Smooth muscle cell (in vitro differentiated cells): ENCODE measurements around the gene SIRT7. TPM values are rescaled to one million over a fixed set of nuclear protein-coding genes. Genes with fewer than 3 reads are reported as not detected.

ENCODE experiments used
- DNase-seq: peaks from one replicate; lab custom pipeline; 2025; ENCODE audit not compliant: unreplicated experiment; lab: John Stamatoyannopoulos, UW
- H2AFZ ChIP-seq: fragments of 200-600 bp; sonication (generic); 2 replicates; pipeline ENCODE4 v1.6.0; 2016; ENCODE audit warnings: antibody characterized with exemption, low read depth, mild to moderate bottlenecking
- H3F3A ChIP-seq: fragments of 200-600 bp; sonication (generic); 2 replicates; pipeline ENCODE4 v1.6.0; 2017; ENCODE audit warnings: antibody characterized with exemption, low read depth
- H3K27ac ChIP-seq: fragments of 200-600 bp; sonication (generic); 2 replicates; pipeline ENCODE4 v1.5.1; 2016; ENCODE audit warnings: low read depth, mild to moderate bottlenecking
- H3K27me3 ChIP-seq: fragments of 200-600 bp; sonication (generic); 2 replicates; pipeline ENCODE4 v1.6.1; 2016; ENCODE audit warnings: low read depth, mild to moderate bottlenecking
- H3K36me3 ChIP-seq: fragments of 200-600 bp; sonication (generic); 2 replicates; pipeline ENCODE4 v1.5.1; 2016; ENCODE audit warnings: low read depth
- H3K4me1 ChIP-seq: fragments of 200-600 bp; sonication (generic); 2 replicates; pipeline ENCODE4 v1.5.1; 2016; ENCODE audit warnings: low read depth
- H3K4me2 ChIP-seq: fragments of 200-600 bp; sonication (generic); 2 replicates; pipeline ENCODE4 v1.6.0; 2016; ENCODE audit warnings: mild to moderate bottlenecking
- H3K4me3 ChIP-seq: fragments of 200-600 bp; sonication (generic); 2 replicates; pipeline ENCODE4 v1.5.1; 2016; ENCODE audit warnings: mild to moderate bottlenecking
- H3K79me2 ChIP-seq: fragments of 200-600 bp; sonication (generic); 2 replicates; pipeline ENCODE4 v1.6.0; 2016; ENCODE audit warnings: low read depth, mild to moderate bottlenecking
- H3K9ac ChIP-seq: fragments of 200-600 bp; sonication (generic); 2 replicates; pipeline ENCODE4 v1.6.0; 2016; ENCODE audit warnings: low read depth
- H3K9me3 ChIP-seq: fragments of 200-600 bp; sonication (generic); replicated peaks from 2 replicates; pipeline ENCODE4 v1.5.1; 2016; ENCODE audit warnings: low read depth
- H4K20me1 ChIP-seq: fragments of 200-600 bp; sonication (generic); 2 replicates; pipeline ENCODE4 v1.6.0; 2016; ENCODE audit warnings: low read depth
- WGBS: methylation state at CpG from one replicate; pipeline ENCODE4 v1.1.7; 2016; ENCODE audit warnings: low lambda C conversion rate; 5-methylcytosine and 5-hydroxymethylcytosine counted together
- polyA plus RNA-seq: library from polyadenylated mRNA; unstranded; fragments of >200 nt; fragmentation: Nextera tagmentation; extraction: Ambion mirVana; gene quantifications from 2 replicates; pipeline ENCODE4 v1.2.1, GENCODE V29; 2016
- total RNA-seq: library from RNA; depleted of rRNA; stranded (reverse); fragments of >200 nt; gene quantifications from 2 replicates; pipeline ENCODE4 v1.2.3, GENCODE V29; 2014
- TF ChIP-seq, protein P1 (sequence below): fragments of 200-600 bp; sonication (generic); IDR thresholded peaks from 2 replicates; pipeline ENCODE4 v1.5.1; 2017; ENCODE audit warnings: borderline replicate concordance, mild to moderate bottlenecking, antibody characterized with exemption; ENCODE audit not compliant: insufficient read depth, poor library complexity, severe bottlenecking

The SIRT7 gene
- total and polyA plus RNA-seq, 2 experiments from 2014 or later = 10.1 to 19.9 TPM

GRCh38 chr17:81934098-81934757 is 16.3 kb upstream of the SIRT7 start:
- WGBS = 97% methylated on average over 23 of the region's 23 CpGs
- no peak overlapping the region for H3K9ac ChIP-seq
- peaks cover 8% of the 10 kb centered on the region for H3F3A ChIP-seq
- H2AFZ ChIP-seq = no peak overlapping the region
- no peaks in the 10 kb centered on the region for H3K9me3 ChIP-seq
- H3K79me2 ChIP-seq = peaks cover 20% of the 10 kb centered on the region
- no peak overlapping the region for H3K4me3 ChIP-seq
- H4K20me1 ChIP-seq = peaks cover 35% of the 10 kb centered on the region
- peaks cover 5% of the 10 kb centered on the region for H3K4me1 ChIP-seq
- TF ChIP-seq, protein P1, sequence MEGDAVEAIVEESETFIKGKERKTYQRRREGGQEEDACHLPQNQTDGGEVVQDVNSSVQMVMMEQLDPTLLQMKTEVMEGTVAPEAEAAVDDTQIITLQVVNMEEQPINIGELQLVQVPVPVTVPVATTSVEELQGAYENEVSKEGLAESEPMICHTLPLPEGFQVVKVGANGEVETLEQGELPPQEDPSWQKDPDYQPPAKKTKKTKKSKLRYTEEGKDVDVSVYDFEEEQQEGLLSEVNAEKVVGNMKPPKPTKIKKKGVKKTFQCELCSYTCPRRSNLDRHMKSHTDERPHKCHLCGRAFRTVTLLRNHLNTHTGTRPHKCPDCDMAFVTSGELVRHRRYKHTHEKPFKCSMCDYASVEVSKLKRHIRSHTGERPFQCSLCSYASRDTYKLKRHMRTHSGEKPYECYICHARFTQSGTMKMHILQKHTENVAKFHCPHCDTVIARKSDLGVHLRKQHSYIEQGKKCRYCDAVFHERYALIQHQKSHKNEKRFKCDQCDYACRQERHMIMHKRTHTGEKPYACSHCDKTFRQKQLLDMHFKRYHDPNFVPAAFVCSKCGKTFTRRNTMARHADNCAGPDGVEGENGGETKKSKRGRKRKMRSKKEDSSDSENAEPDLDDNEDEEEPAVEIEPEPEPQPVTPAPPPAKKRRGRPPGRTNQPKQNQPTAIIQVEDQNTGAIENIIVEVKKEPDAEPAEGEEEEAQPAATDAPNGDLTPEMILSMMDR = no peak
- H3K27me3 ChIP-seq = no peaks in the 10 kb centered on the region
- no peak overlapping the region for H3K27ac ChIP-seq
- H3K36me3 ChIP-seq = no peaks in the 10 kb centered on the region
- no peak overlapping the region for H3K4me2 ChIP-seq
- DNase-seq = no peak

DNA sequence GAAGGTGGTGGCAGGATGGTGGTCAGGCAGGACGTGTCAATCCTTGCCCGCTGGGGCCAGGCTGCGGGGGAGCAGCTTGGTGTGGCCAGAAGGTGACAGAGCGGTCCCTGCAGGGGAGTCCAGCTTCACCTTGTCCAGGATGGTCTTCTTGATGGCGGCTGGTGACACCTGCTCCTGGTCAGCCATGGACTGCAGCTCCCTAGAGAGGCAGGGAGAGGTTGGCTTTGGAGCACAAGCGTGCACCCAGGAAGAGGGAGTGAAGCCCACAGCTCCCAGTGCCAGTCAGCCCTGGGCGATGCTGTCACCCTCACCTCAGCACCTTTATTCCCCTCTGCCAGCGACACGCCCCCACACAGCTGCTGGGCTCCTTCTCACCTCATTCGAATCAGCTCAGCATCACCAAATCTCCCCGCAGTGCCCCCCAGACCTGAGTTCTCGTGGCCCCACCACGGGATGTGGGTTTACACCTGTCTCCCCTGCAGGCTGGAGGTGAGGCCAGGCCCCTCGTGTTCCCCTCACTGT is 15.3 kb upstream of the SIRT7 start:
- H3K79me2 ChIP-seq = peaks cover 20% of the 10 kb centered on the region

DNA sequence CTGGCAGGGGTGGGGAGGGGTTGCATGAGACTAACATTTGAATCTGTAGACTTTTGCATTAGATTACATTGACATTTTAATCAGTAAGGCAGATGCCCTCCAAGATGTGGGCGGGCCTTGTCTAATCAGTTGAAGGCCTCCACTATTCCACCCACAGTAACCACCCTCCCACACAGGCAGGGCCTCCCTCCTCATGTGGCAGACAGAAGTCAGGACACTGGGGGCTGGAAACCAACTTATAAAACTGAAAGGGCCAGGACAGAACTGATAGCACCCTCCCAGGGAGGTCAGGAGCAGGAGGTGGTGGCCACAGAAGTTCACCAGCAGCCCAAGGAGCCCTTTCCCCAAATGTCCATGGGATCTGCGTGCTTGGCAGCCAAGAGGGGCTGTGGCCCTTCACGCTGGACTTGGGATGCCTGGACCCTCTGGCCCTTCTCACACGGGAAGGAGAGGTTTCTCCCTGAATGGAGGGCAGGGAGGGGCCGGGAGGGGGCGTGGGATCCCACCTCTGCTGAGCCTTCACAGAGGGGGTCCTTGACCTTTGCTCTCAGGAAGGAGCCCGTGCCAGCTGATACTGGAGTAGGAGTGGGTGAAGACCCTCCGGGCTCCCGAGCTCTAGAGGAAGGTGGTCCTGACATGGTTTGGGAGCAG is 14.5 kb upstream of the SIRT7 start:
- no peak overlapping the region for H2AFZ ChIP-seq
- no peaks in the 10 kb centered on the region for H3K36me3 ChIP-seq
- peaks cover 20% of the 10 kb centered on the region for H3K79me2 ChIP-seq
- H3K27ac ChIP-seq = no peak overlapping the region
- H3K4me3 ChIP-seq = no peak overlapping the region
- H3K4me1 ChIP-seq = peaks cover 9% of the 10 kb centered on the region
- 98% methylated on average over 8 of the region's 9 CpGs for WGBS
- DNase-seq = no peak
- peaks cover 8% of the 10 kb centered on the region for H3F3A ChIP-seq
- H3K9me3 ChIP-seq = no peaks in the 10 kb centered on the region
- H4K20me1 ChIP-seq = peaks cover 35% of the 10 kb centered on the region
- H3K4me2 ChIP-seq = no peak overlapping the region
- TF ChIP-seq, protein P1 = no peak
- no peak overlapping the region for H3K9ac ChIP-seq
- no peaks in the 10 kb centered on the region for H3K27me3 ChIP-seq

More for the DNA sequence above, 15.3 kb upstream of the SIRT7 start:
- Histone ChIP-seq H3K27me3 (no peaks in the 10 kb centered on the region), H3K36me3 (no peaks in the 10 kb centered on the region), H3K9me3 (no peaks in the 10 kb centered on the region), H3K4me2 (no peak overlapping the region), H4K20me1 (peaks cover 35% of the 10 kb centered on the region), H3F3A (peaks cover 8% of the 10 kb centered on the region), H3K4me3 (no peak overlapping the region), H3K9ac (no peak overlapping the region), H3K4me1 (peaks cover 7% of the 10 kb centered on the region), H2AFZ (no peak overlapping the region), H3K27ac (no peak overlapping the region)
- 91% methylated on average over 14 of the region's 14 CpGs for WGBS
- no peak for DNase-seq
- TF ChIP-seq, protein P1 = no peak
